ENCODE data around the gene HMGN3. TPM values are rescaled to one million over a fixed set of nuclear protein-coding genes. Genes with fewer than 3 reads are reported as not detected.

Gene HMGN3
- polyA plus RNA-seq, 1 of the 3 experiments (the other 2 are of a cell fraction): 64.5 TPM

GRCh38 chr6:79238919-79239318 is 4.4 kb upstream of the HMGN3 start:
- H3K4me1 ChIP-seq (ENCODE audit: control insufficient read depth in 1 of 2, insufficient read depth in 2 of 2, low read depth in 1 of 2, low read length in 1 of 2): peaks cover 0 to 4% of the 10 kb centered on the region in 2 experiments; a peak in 1 of 4 replicates
- ChIA-PET POLR2A (no interaction called here), CTCF (interaction anchor here (0.6 kb wide), 1 partner anchor 122 kb away, joined by 3 read pairs; no protein-coding TSS in a partner anchor)
- no peak overlapping the region for H3K4me2 ChIP-seq
- H3K36me3 ChIP-seq (replicated peaks in 1 of 2; ENCODE audit: control insufficient read depth in 1 of 2, insufficient read depth in 2 of 2, low read length in 1 of 2): no peaks in the 10 kb centered on the region
- H3F3A ChIP-seq (replicated peaks; ENCODE audit: insufficient read depth): peaks cover 8% of the 10 kb centered on the region
- no peaks in the 10 kb centered on the region for H3K27me3 ChIP-seq (ENCODE audit: insufficient read depth)
- H3K9me2 ChIP-seq: no peaks in the 10 kb centered on the region
- DNase-seq: no peak
- no peak overlapping the region for H2AFZ ChIP-seq (ENCODE audit: low read depth)
- TF ChIP-seq USF2 (IDR thresholded peaks at IDR 0.05; ENCODE audit: borderline replicate concordance, low read depth, low read length) (no peak), FOSL2 (IDR thresholded peaks at IDR 0.05; ENCODE audit: borderline replicate concordance, low read depth) (no peak), GABPA (IDR thresholded peaks at IDR 0.05; ENCODE audit: low read depth) (no peak), EP300 (IDR thresholded peaks at IDR 0.05; ENCODE audit: borderline replicate concordance in 1 of 2, low read depth in 1 of 2, low read length in 1 of 2) (no peak), NFIC (IDR thresholded peaks at IDR 0.05; ENCODE audit: borderline replicate concordance) (no peak), RXRA (IDR thresholded peaks at IDR 0.05; ENCODE audit: borderline replicate concordance, low read depth) (no peak), SIN3A (IDR thresholded peaks at IDR 0.05; ENCODE audit: borderline replicate concordance, low read depth, low read length) (no peak), CHD2 (IDR thresholded peaks at IDR 0.05; ENCODE audit: low read length, partially characterized antibody) (no peak), GATA2 (CRISPR knock-in tag; IDR thresholded peaks at IDR 0.05) (no peak), REST (IDR thresholded peaks at IDR 0.05; ENCODE audit: low read depth, low read length) (no peak), ZBTB33 (IDR thresholded peaks at IDR 0.05; ENCODE audit: borderline replicate concordance, low read depth) (no peak), MAX (IDR thresholded peaks at IDR 0.05; ENCODE audit: low read depth) (no peak), USF1 (IDR thresholded peaks at IDR 0.05; ENCODE audit: borderline replicate concordance, low read depth) (no peak)
- H3K4me3 ChIP-seq (ENCODE audit: low read depth in 2 of 2, low read length in 1 of 2): no peak overlapping the region
- no peaks in the 10 kb centered on the region for H3K79me2 ChIP-seq (ENCODE audit: insufficient read depth)
- no peak overlapping the region for H3K27ac ChIP-seq (ENCODE audit: low read depth in 2 of 2, low read length in 1 of 2)
- no peak overlapping the region for H3K9ac ChIP-seq
- no peaks in the 10 kb centered on the region for H3K9me3 ChIP-seq
- H4K20me1 ChIP-seq (ENCODE audit: insufficient read depth): no peaks in the 10 kb centered on the region
